Activated T-helper 1 cell treated with anti-CD3 and anti-CD28 coated beads, Interleukin-12 subunit alpha, Interleukin-12 subunit beta, Interleukin-2, Interleukin-4 antibody, amounts not matched to agents 30 ng/mL and 10 ng/mL and 1 ng/mL, durations not matched to agents 14 hours and 24 hours and 36 hours (primary cell): ENCODE measurements around the gene CEBPA. TPM values are rescaled to one million over a fixed set of nuclear protein-coding genes. Genes with fewer than 3 reads are reported as not detected.
"Not testable (repeated sequence)": the region's sequence is repeated elsewhere in the genome, so short reads cannot be mapped to it uniquely, and the experiment has no call there.

ENCODE experiments used
- DNase-seq: peaks from one replicate; pipeline ENCODE4 v3.0.0; 2021; ENCODE audit warnings: low spot score
- H3K27ac Mint-ChIP-seq: one replicate; pipeline ENCODE4 v1.8.0; 2021; ENCODE audit warnings: mild to moderate bottlenecking, mixed read lengths
- H3K27me3 Mint-ChIP-seq: one replicate; pipeline ENCODE4 v1.8.0; 2022; ENCODE audit warnings: mild to moderate bottlenecking, moderate library complexity, mixed read lengths; ENCODE audit not compliant: insufficient read depth
- H3K36me3 Mint-ChIP-seq: one replicate; pipeline ENCODE4 v1.8.0; 2021; ENCODE audit warnings: low read depth, mixed read lengths
- H3K4me1 Mint-ChIP-seq: one replicate; pipeline ENCODE4 v1.8.0; 2021; ENCODE audit warnings: low read depth, mixed read lengths
- H3K4me3 Mint-ChIP-seq: one replicate; pipeline ENCODE4 v1.8.0; 2021; ENCODE audit warnings: mild to moderate bottlenecking, moderate library complexity, mixed read lengths
- H3K9me3 Mint-ChIP-seq: one replicate; pipeline ENCODE4 v1.8.0; 2021; ENCODE audit warnings: mixed read lengths
- intact Hi-C: fragments of 100-400 bp; cut with micrococcal nuclease; formaldehyde crosslinking; loops from one replicate; pipeline ENCODE4 v1.15.1; 2024
- total RNA-seq: library from RNA; stranded (reverse); gene quantifications from 2 replicates; pipeline ENCODE4 v1.2.3, GENCODE V29; 2022

Gene CEBPA
- total RNA-seq, 1 donor from 2014 or later: 1.8 TPM

- H3K27me3 Mint-ChIP-seq: peaks cover 41% of the 10 kb centered on the region
- H3K4me1 Mint-ChIP-seq: no peaks in the 10 kb centered on the region
- no peaks in the 10 kb centered on the region for H3K36me3 Mint-ChIP-seq
- H3K9me3 Mint-ChIP-seq: no peaks in the 10 kb centered on the region
- H3K27ac Mint-ChIP-seq: no peak overlapping the region
- intact Hi-C loops: no loop called here
- H3K4me3 Mint-ChIP-seq: no peak overlapping the region
- DNase-seq: no peak
Measured at GRCh38 chr19:33295621-33296487, 6.5 kb downstream of the CEBPA start.

- intact Hi-C loops, DNase-seq, H3K4me3 Mint-ChIP-seq, H3K4me1 Mint-ChIP-seq, H3K36me3 Mint-ChIP-seq, H3K9me3 Mint-ChIP-seq, H3K27ac Mint-ChIP-seq: not testable (repeated sequence)
- H3K27me3 Mint-ChIP-seq: peaks cover 35% of the 10 kb centered on the region
Measured at GRCh38 chr19:33295046-33295445, 7.3 kb downstream of the CEBPA start.

GRCh38 chr19:33294058-33294798 lies 8.1 kb downstream of the CEBPA start:
- Mint-ChIP-seq H3K9me3 (peaks cover 5% of the 10 kb centered on the region), H3K36me3 (no peaks in the 10 kb centered on the region), H3K4me3 (no peak overlapping the region), H3K27me3 (peaks cover 30% of the 10 kb centered on the region), H3K27ac (no peak overlapping the region), H3K4me1 (no peaks in the 10 kb centered on the region)
- DNase-seq: no peak
- intact Hi-C loops: no loop called here

- intact Hi-C loops: no loop called here
- H3K4me3 Mint-ChIP-seq: no peak overlapping the region
- H3K4me1 Mint-ChIP-seq: no peaks in the 10 kb centered on the region
- H3K27me3 Mint-ChIP-seq: peaks cover 27% of the 10 kb centered on the region
- H3K36me3 Mint-ChIP-seq: peaks cover 4% of the 10 kb centered on the region
- no peak overlapping the region for H3K27ac Mint-ChIP-seq
- no peak for DNase-seq
- peaks cover 12% of the 10 kb centered on the region for H3K9me3 Mint-ChIP-seq
Measured at GRCh38 chr19:33293255-33294057, 8.9 kb downstream of the CEBPA start.

GRCh38 chr19:33292595-33293254 lies 9.6 kb downstream of the CEBPA start:
- intact Hi-C loops: no loop called here
- Mint-ChIP-seq H3K27ac (no peak overlapping the region), H3K27me3 (peaks cover 24% of the 10 kb centered on the region), H3K4me3 (no peak overlapping the region), H3K36me3 (peaks cover 9% of the 10 kb centered on the region), H3K9me3 (peaks cover 20% of the 10 kb centered on the region), H3K4me1 (peaks cover 5% of the 10 kb centered on the region)
- no peak for DNase-seq

GRCh38 chr19:33291623-33292534 lies 10.5 kb downstream of the CEBPA start:
- peaks cover 10% of the 10 kb centered on the region for H3K4me1 Mint-ChIP-seq
- intact Hi-C loops: no loop called here
- H3K9me3 Mint-ChIP-seq: peaks cover 22% of the 10 kb centered on the region
- DNase-seq: no peak
- no peak overlapping the region for H3K4me3 Mint-ChIP-seq
- H3K27me3 Mint-ChIP-seq: peaks cover 18% of the 10 kb centered on the region
- peaks cover 11% of the 10 kb centered on the region for H3K36me3 Mint-ChIP-seq
- no peak overlapping the region for H3K27ac Mint-ChIP-seq

- peaks cover 22% of the 10 kb centered on the region for H3K9me3 Mint-ChIP-seq
- intact Hi-C loops: no loop called here
Measured at GRCh38 chr19:33290956-33291622, 11.2 kb downstream of the CEBPA start.

GRCh38 chr19:33290082-33290815 lies 12.1 kb downstream of the CEBPA start:
- H3K27ac Mint-ChIP-seq: no peak overlapping the region
- no peak for DNase-seq
- peaks cover 15% of the 10 kb centered on the region for H3K27me3 Mint-ChIP-seq
- peaks cover 15% of the 10 kb centered on the region for H3K4me1 Mint-ChIP-seq
- H3K9me3 Mint-ChIP-seq: peaks cover 22% of the 10 kb centered on the region
- H3K4me3 Mint-ChIP-seq: no peak overlapping the region
- H3K36me3 Mint-ChIP-seq: peaks cover 11% of the 10 kb centered on the region
- intact Hi-C loops: no loop called here

More at GRCh38 chr19:33290956-33291622, 11.2 kb downstream of the CEBPA start:
- H3K27ac Mint-ChIP-seq: no peak overlapping the region
- peaks cover 11% of the 10 kb centered on the region for H3K36me3 Mint-ChIP-seq
- no peak for DNase-seq
- H3K27me3 Mint-ChIP-seq: peaks cover 16% of the 10 kb centered on the region
- H3K4me3 Mint-ChIP-seq: no peak overlapping the region
- H3K4me1 Mint-ChIP-seq: peaks cover 13% of the 10 kb centered on the region

- Mint-ChIP-seq H3K27me3 (peaks cover 14% of the 10 kb centered on the region), H3K9me3 (peaks cover 22% of the 10 kb centered on the region), H3K27ac (no peak overlapping the region), H3K36me3 (peaks cover 11% of the 10 kb centered on the region), H3K4me3 (no peak overlapping the region), H3K4me1 (peaks cover 17% of the 10 kb centered on the region)
- DNase-seq: no peak
- intact Hi-C loops: no loop called here
Measured at GRCh38 chr19:33289261-33289660, 13.1 kb downstream of the CEBPA start.

GRCh38 chr19:33288666-33289065 lies 13.7 kb downstream of the CEBPA start:
- H3K9me3 Mint-ChIP-seq: peaks cover 22% of the 10 kb centered on the region
- H3K27me3 Mint-ChIP-seq: peaks cover 9% of the 10 kb centered on the region
- intact Hi-C loops: no loop called here
- no peak for DNase-seq
- no peak overlapping the region for H3K4me3 Mint-ChIP-seq
- peaks cover 11% of the 10 kb centered on the region for H3K36me3 Mint-ChIP-seq
- H3K4me1 Mint-ChIP-seq: peaks cover 17% of the 10 kb centered on the region
- H3K27ac Mint-ChIP-seq: no peak overlapping the region

GRCh38 chr19:33287927-33288326 lies 14.4 kb downstream of the CEBPA start:
- Mint-ChIP-seq H3K36me3 (peaks cover 11% of the 10 kb centered on the region), H3K4me3 (no peak overlapping the region), H3K27me3 (peaks cover 8% of the 10 kb centered on the region), H3K9me3 (peaks cover 22% of the 10 kb centered on the region), H3K4me1 (peaks cover 17% of the 10 kb centered on the region), H3K27ac (no peak overlapping the region)
- no peak for DNase-seq
- intact Hi-C loops: no loop called here
